B cell (primary cell): Measurements from ENCODE around the gene PLP2. TPM values are rescaled to one million over a fixed set of nuclear protein-coding genes. Genes with fewer than 3 reads are reported as not detected.

Source experiments
- ATAC-seq: fragments of 200-7000 bp; cut with Tn5 transposase; one replicate; pipeline ENCODE4 v1.10.0; 2021; ENCODE audit warnings: low read depth, mild to moderate bottlenecking, moderate number of reproducible peaks, moderate library complexity
- CTCF ChIA-PET: fragments of 350-600 bp; sonication (Branson Sonifier 250); formaldehyde crosslinking; loops from one replicate; lab custom pipeline; 2021; ENCODE audit warnings: antibody characterized with exemption, inconsistent platforms; lab: Charles Lee
- POLR2A ChIA-PET: fragments of 350-600 bp; sonication (Branson Sonifier 250); formaldehyde crosslinking; loops from one replicate; lab custom pipeline; 2021; ENCODE audit warnings: antibody characterized with exemption; lab: Charles Lee
- DNase-seq: peaks from one replicate; pipeline ENCODE4 v3.0.0; 2013
- H2AFZ ChIP-seq: 2 replicates; pipeline ENCODE4 v1.6.1; 2012; ENCODE audit warnings: mild to moderate bottlenecking, low read depth, low read length; ENCODE audit not compliant: insufficient read depth, poor library complexity, severe bottlenecking
- H3K27ac ChIP-seq, 2 donors: 1 replicate in 1 of 2; 2 replicates in 1 of 2; pipeline ENCODE4 v1.5.1; 2012 to 2013; ENCODE audit warnings: low read length in 2 of 2, mild to moderate bottlenecking in 2 of 2, moderate library complexity in 1 of 2
- H3K27me3 ChIP-seq, 4 experiments: fragments of 200-600 bp in 1 of 4; sonication (generic) in 1 of 4; replicated peaks in 1 of 4; 1 replicate in 2 of 4; 2 replicates in 2 of 4; pipeline versions ENCODE4 v1.6.1 to v1.7.0; 2013 to 2016; ENCODE audit warnings: low read length in 3 of 4, mild to moderate bottlenecking in 2 of 4, mixed read lengths in 1 of 4, moderate library complexity in 1 of 4; ENCODE audit not compliant: insufficient read depth in 4 of 4, control insufficient read depth in 3 of 4; ENCODE audit errors: control extremely low read depth in 1 of 4
- H3K36me3 ChIP-seq, 2 experiments: replicated peaks in 1 of 2; 1 replicate in 1 of 2; 2 replicates in 1 of 2; pipeline versions ENCODE4 v1.6.1 to v1.7.1; 2013; ENCODE audit warnings: low read length in 1 of 2; ENCODE audit not compliant: insufficient read depth in 2 of 2, control insufficient read depth in 1 of 2; ENCODE audit errors: control extremely low read depth in 1 of 2, extremely low read depth in 1 of 2
- H3K4me1 ChIP-seq, 2 donors: fragments of 200-600 bp in 1 of 2; sonication (generic) in 1 of 2; 1 replicate in 1 of 2; 2 replicates in 1 of 2; pipeline versions ENCODE4 v1.5.1 to v1.6.1; 2013 to 2017; ENCODE audit warnings: low read length in 2 of 2; ENCODE audit not compliant: control insufficient read depth in 2 of 2, insufficient read depth in 2 of 2
- H3K4me2 ChIP-seq: replicated peaks from 2 replicates; pipeline ENCODE3; 2012; ENCODE audit warnings: mild to moderate bottlenecking, low read depth, low read length; ENCODE audit not compliant: poor library complexity, severe bottlenecking
- H3K4me3 ChIP-seq, 5 experiments: fragments of 200-600 bp in 1 of 5; sonication (generic) in 1 of 5; 1 replicate in 3 of 5; 2 replicates in 2 of 5; pipeline versions ENCODE4 v1.5.1 to v1.7.0; 2011 to 2016; ENCODE audit warnings: low read length in 4 of 5, mild to moderate bottlenecking in 4 of 5, low read depth in 2 of 5, control low read depth in 1 of 5, moderate library complexity in 1 of 5; ENCODE audit not compliant: insufficient read depth in 1 of 5; ENCODE audit errors: control extremely low read depth in 1 of 5, extremely low read depth in 1 of 5
- H3K79me2 ChIP-seq: fragments of 200-600 bp; sonication (generic); one replicate; pipeline ENCODE4 v1.6.0; 2016; ENCODE audit warnings: low read length; ENCODE audit not compliant: control insufficient read depth, insufficient read depth
- H3K9ac ChIP-seq: fragments of 200-600 bp; sonication (generic); 2 replicates; pipeline ENCODE4 v1.6.1; 2017; ENCODE audit warnings: mild to moderate bottlenecking, low read length, moderate library complexity
- H3K9me3 ChIP-seq, 3 donors: one replicate each; pipeline versions ENCODE4 v1.6.1 to v1.7.1; 2013; ENCODE audit warnings: low read length in 2 of 3; ENCODE audit not compliant: control insufficient read depth in 2 of 3, insufficient read depth in 1 of 3; ENCODE audit errors: control extremely low read depth in 1 of 3
- H4K20me1 ChIP-seq: 2 replicates; pipeline ENCODE4 v1.6.0; 2012; ENCODE audit warnings: mild to moderate bottlenecking, low read length; ENCODE audit not compliant: insufficient read depth, control insufficient read depth, poor library complexity, severe bottlenecking
- H3K27ac Mint-ChIP-seq: one replicate; pipeline ENCODE4 v1.8.0; 2021; ENCODE audit warnings: mixed read lengths
- H3K27me3 Mint-ChIP-seq: one replicate; pipeline ENCODE4 v1.8.0; 2021; ENCODE audit warnings: mixed read lengths
- H3K4me1 Mint-ChIP-seq: one replicate; pipeline ENCODE4 v1.8.0; 2021; ENCODE audit warnings: mixed read lengths
- H3K4me3 Mint-ChIP-seq: one replicate; pipeline ENCODE4 v1.8.0; 2021; ENCODE audit warnings: mixed read lengths
- H3K9me3 Mint-ChIP-seq: one replicate; pipeline ENCODE4 v1.8.0; 2022; ENCODE audit warnings: mixed read lengths; ENCODE audit not compliant: insufficient read depth
- EZH2 ChIP-seq: IDR thresholded peaks from 2 replicates; pipeline ENCODE4 v1.6.1; 2012; ENCODE audit warnings: borderline replicate concordance, low read depth, mild to moderate bottlenecking, moderate library complexity, low read length; ENCODE audit not compliant: insufficient read depth, poor library complexity, severe bottlenecking
- WGBS: methylation state at CpG from one replicate; pipeline ENCODE4 v1.1.5; 2013; ENCODE audit warnings: missing lambda C conversion rate; ENCODE audit not compliant: insufficient coverage; 5-methylcytosine and 5-hydroxymethylcytosine counted together
- intact Hi-C: fragments of 100-400 bp; cut with micrococcal nuclease; formaldehyde crosslinking; loops from one replicate; pipeline ENCODE4 v1.10.0; 2022
- polyA plus RNA-seq: library from polyadenylated mRNA; depleted of rRNA; stranded (reverse); fragments of >200 nt; gene quantifications from 2 replicates; pipeline ENCODE4 v1.2.3, GENCODE V29; 2012
- total RNA-seq, 2 donors: library from RNA; stranded (reverse); fragments of 120-200 nt in 1 of 2; gene quantifications; 1 replicate in 1 of 2; 2 replicates in 1 of 2; pipeline versions ENCODE4 v1.2.3 to v1.2.4, GENCODE V29; 2013 to 2022
- TF ChIP-seq, protein P1 (sequence below): fragments of 200-600 bp; IDR thresholded peaks from one replicate; pipeline ENCODE4 v1.8.0; 2022; ENCODE audit warnings: antibody characterized with exemption, mild to moderate bottlenecking

PLP2 gene
- total and polyA plus RNA-seq, 2 donors (not counting 1 experiment from before 2014, with no cell fraction given): 194 to 214 TPM

GRCh38 chrX:49164589-49165360 is 6.9 kb upstream of the PLP2 start:
- H3K4me1 ChIP-seq: peaks cover 9 to 45% of the 10 kb centered on the region in 2 donors
- Mint-ChIP-seq H3K4me3 (peak overlapping the region; percentile 86), H3K4me1 (peaks cover 31% of the 10 kb centered on the region), H3K9me3 (no peaks in the 10 kb centered on the region), H3K27ac (peak overlapping the region; percentile 96), H3K27me3 (no peaks in the 10 kb centered on the region)
- no peak for DNase-seq
- H3K36me3 ChIP-seq: no peaks in the 10 kb centered on the region
- ATAC-seq: no peak
- no peaks in the 10 kb centered on the region for H3K79me2 ChIP-seq
- H3K27ac ChIP-seq: peak overlapping the region in 1 of 2 donors; percentile 79
- H4K20me1 ChIP-seq: no peaks in the 10 kb centered on the region
- WGBS: 97% methylated on average over 29 of the region's 31 CpGs
- no peak overlapping the region for H3K9ac ChIP-seq
- H3K9me3 ChIP-seq: no peaks in the 10 kb centered on the region
- CTCF ChIA-PET: interaction anchor here (0.6 to 2.4 kb wide), 2 partner anchors 10 to 121 kb away, joined by 4 to 9 read pairs; partner anchors contain the start of gene TFE3
- TF ChIP-seq, protein P1, sequence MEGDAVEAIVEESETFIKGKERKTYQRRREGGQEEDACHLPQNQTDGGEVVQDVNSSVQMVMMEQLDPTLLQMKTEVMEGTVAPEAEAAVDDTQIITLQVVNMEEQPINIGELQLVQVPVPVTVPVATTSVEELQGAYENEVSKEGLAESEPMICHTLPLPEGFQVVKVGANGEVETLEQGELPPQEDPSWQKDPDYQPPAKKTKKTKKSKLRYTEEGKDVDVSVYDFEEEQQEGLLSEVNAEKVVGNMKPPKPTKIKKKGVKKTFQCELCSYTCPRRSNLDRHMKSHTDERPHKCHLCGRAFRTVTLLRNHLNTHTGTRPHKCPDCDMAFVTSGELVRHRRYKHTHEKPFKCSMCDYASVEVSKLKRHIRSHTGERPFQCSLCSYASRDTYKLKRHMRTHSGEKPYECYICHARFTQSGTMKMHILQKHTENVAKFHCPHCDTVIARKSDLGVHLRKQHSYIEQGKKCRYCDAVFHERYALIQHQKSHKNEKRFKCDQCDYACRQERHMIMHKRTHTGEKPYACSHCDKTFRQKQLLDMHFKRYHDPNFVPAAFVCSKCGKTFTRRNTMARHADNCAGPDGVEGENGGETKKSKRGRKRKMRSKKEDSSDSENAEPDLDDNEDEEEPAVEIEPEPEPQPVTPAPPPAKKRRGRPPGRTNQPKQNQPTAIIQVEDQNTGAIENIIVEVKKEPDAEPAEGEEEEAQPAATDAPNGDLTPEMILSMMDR: no peak
- no peak for TF ChIP-seq EZH2
- no peaks in the 10 kb centered on the region for H3K27me3 ChIP-seq
- H2AFZ ChIP-seq: no peak overlapping the region
- H3K4me2 ChIP-seq: no peak overlapping the region
- H3K4me3 ChIP-seq: no peak overlapping the region
- intact Hi-C loops: loop anchor here (5.0 kb wide), 1 partner anchor 42 kb away; the partner anchor contains the start of gene GPKOW
- POLR2A ChIA-PET: interaction anchor here (2.6 kb wide), 1 partner anchor 9 kb away, joined by 12 read pairs; no protein-coding TSS in a partner anchor
